H1 (cell line): Measurements from ENCODE around the gene HOXB3. TPM values are rescaled to one million over a fixed set of nuclear protein-coding genes. Genes with fewer than 3 reads are reported as not detected.

ENCODE experiments used
- CTCF ChIA-PET: fragments of 300-600 bp; sonication (Branson Sonifier 250); formaldehyde crosslinking; loops from one replicate; lab custom pipeline; 2021; ENCODE audit not compliant: partially characterized antibody; lab: Charles Lee
- POLR2A ChIA-PET: fragments of 300-600 bp; sonication (Branson Sonifier 250); formaldehyde crosslinking; loops from one replicate; lab custom pipeline; 2021; ENCODE audit warnings: inconsistent platforms; ENCODE audit not compliant: partially characterized antibody; lab: Charles Lee
- DNase-seq, 2 experiments: peaks; one replicate each; pipeline versions ENCODE4 v3.0.0 to v3.0.0-alpha.2; 2010 to 2022; ENCODE audit warnings: low spot score in 2 of 2, low read depth in 1 of 2, mixed read lengths in 1 of 2
- FAIRE-seq: peaks from 2 replicates; lab custom pipeline; 2011; peaks lifted over from hg19 to GRCh38; lab: Jason Lieb, UNC
- H2AFZ ChIP-seq: 2 replicates; pipeline ENCODE4 v1.8.1; 2012; ENCODE audit warnings: low read length, inconsistent platforms
- H2AK5ac ChIP-seq: 2 replicates; pipeline ENCODE4 v1.6.1; 2013; ENCODE audit warnings: low read depth, low read length
- H2BK120ac ChIP-seq: replicated peaks from 2 replicates; pipeline ENCODE3; 2013; ENCODE audit warnings: low read depth, low read length, inconsistent platforms
- H2BK12ac ChIP-seq: 2 replicates; pipeline ENCODE4 v1.6.1; 2013; ENCODE audit warnings: low read depth, low read length
- H2BK15ac ChIP-seq: 2 replicates; pipeline ENCODE4 v1.6.1; 2013; ENCODE audit warnings: low read length
- H2BK20ac ChIP-seq: 2 replicates; pipeline ENCODE4 v1.6.1; 2013; ENCODE audit warnings: low read length
- H2BK5ac ChIP-seq: 2 replicates; pipeline ENCODE4 v1.6.1; 2013; ENCODE audit warnings: low read depth, low read length
- H3K14ac ChIP-seq: 2 replicates; pipeline ENCODE4 v1.6.1; 2013; ENCODE audit warnings: inconsistent platforms; ENCODE audit not compliant: insufficient read length
- H3K18ac ChIP-seq: 2 replicates; pipeline ENCODE4 v1.6.1; 2013; ENCODE audit warnings: low read length; ENCODE audit errors: extremely low read depth
- H3K23ac ChIP-seq: 2 replicates; pipeline ENCODE4 v1.6.1; 2013; ENCODE audit warnings: inconsistent platforms; ENCODE audit not compliant: insufficient read length
- H3K23me2 ChIP-seq: 2 replicates; pipeline ENCODE4 v1.6.1; 2013; ENCODE audit warnings: low read depth, low read length
- H3K27ac ChIP-seq: 2 replicates; pipeline ENCODE4 v1.6.1; 2011; ENCODE audit warnings: low read depth, low read length, inconsistent platforms
- H3K27me3 ChIP-seq, 4 experiments: replicated peaks in 1 of 4; 1 replicate in 1 of 4; 2 replicates in 3 of 4; pipeline versions ENCODE4 v1.6.1 to v1.8.1; 2011 to 2013; ENCODE audit warnings: low read length in 3 of 4, mild to moderate bottlenecking in 3 of 4, inconsistent platforms in 2 of 4, mixed read lengths in 2 of 4, moderate library complexity in 1 of 4; ENCODE audit not compliant: control insufficient read depth in 3 of 4, insufficient read depth in 3 of 4; ENCODE audit errors: extremely low read depth in 1 of 4
- H3K36me3 ChIP-seq, 4 experiments: 2 replicates each; pipeline versions ENCODE4 v1.6.1 to v1.8.1; 2011 to 2013; ENCODE audit warnings: mild to moderate bottlenecking in 4 of 4, low read length in 3 of 4, moderate library complexity in 2 of 4, control low read depth in 1 of 4, inconsistent platforms in 1 of 4; ENCODE audit not compliant: insufficient read depth in 4 of 4, control insufficient read depth in 2 of 4
- H3K4ac ChIP-seq: replicated peaks from 2 replicates; pipeline ENCODE3; 2013; ENCODE audit warnings: low read length, low read depth, mixed read lengths, inconsistent platforms; ENCODE audit not compliant: insufficient read length
- H3K4me1 ChIP-seq, 4 experiments: replicated peaks in 1 of 4; 1 replicate in 1 of 4; 2 replicates in 3 of 4; pipeline versions ENCODE4 v1.6.1 to v1.8.1; 2011 to 2013; ENCODE audit warnings: low read length in 3 of 4, inconsistent platforms in 2 of 4, mixed read lengths in 1 of 4; ENCODE audit not compliant: insufficient read depth in 4 of 4, control insufficient read depth in 3 of 4
- H3K4me2 ChIP-seq, 2 experiments: 2 replicates each; pipeline versions ENCODE4 v1.6.1 to v1.8.1; 2011 to 2013; ENCODE audit warnings: low read depth in 2 of 2, low read length in 2 of 2, control low read depth in 1 of 2, inconsistent platforms in 1 of 2, mild to moderate bottlenecking in 1 of 2; ENCODE audit not compliant: insufficient read depth in 1 of 2
- H3K4me3 ChIP-seq, 4 experiments: fragments of 200-600, 300-600 bp in 1 of 4; sonication (generic), shearing (Covaris generic), sonication (Bioruptor Twin) in 1 of 4; 2 replicates each; pipeline versions ENCODE4 v1.5.1 to v1.8.1; 2011 to 2016; ENCODE audit warnings: low read length in 4 of 4, low read depth in 3 of 4, control low read depth in 2 of 4, inconsistent platforms in 2 of 4, mild to moderate bottlenecking in 2 of 4, mixed read lengths in 1 of 4, moderate library complexity in 1 of 4; ENCODE audit not compliant: insufficient read depth in 2 of 4; ENCODE audit errors: extremely low read depth in 1 of 4
- H3K56ac ChIP-seq: replicated peaks from 2 replicates; pipeline ENCODE3; 2013; ENCODE audit warnings: low read depth, mild to moderate bottlenecking, mixed read lengths, low read length, inconsistent platforms; ENCODE audit not compliant: insufficient read length
- H3K79me1 ChIP-seq: 2 replicates; pipeline ENCODE4 v1.6.1; 2013; ENCODE audit warnings: low read depth, low read length, control low read depth
- H3K79me2 ChIP-seq, 2 experiments: 2 replicates each; pipeline versions ENCODE4 v1.6.1 to v1.8.1; 2012 to 2013; ENCODE audit warnings: low read length in 2 of 2, mild to moderate bottlenecking in 2 of 2, inconsistent platforms in 1 of 2; ENCODE audit not compliant: insufficient read depth in 2 of 2, control insufficient read depth in 1 of 2
- H3K9ac ChIP-seq, 4 experiments: replicated peaks in 1 of 4; 1 replicate in 1 of 4; 2 replicates in 3 of 4; pipeline versions ENCODE4 v1.6.1 to v1.8.1; 2011 to 2013; ENCODE audit warnings: low read depth in 3 of 4, low read length in 3 of 4, control low read depth in 2 of 4, mild to moderate bottlenecking in 2 of 4, moderate library complexity in 2 of 4, inconsistent platforms in 1 of 4; ENCODE audit errors: extremely low read depth in 1 of 4
- H3K9me3 ChIP-seq, 2 experiments: 2 replicates each; pipeline versions ENCODE4 v1.6.1 to v1.8.1; 2012 to 2013; ENCODE audit warnings: mild to moderate bottlenecking in 2 of 2, moderate library complexity in 2 of 2, control low read depth in 1 of 2, inconsistent platforms in 1 of 2, low read depth in 1 of 2, low read length in 1 of 2, mixed read lengths in 1 of 2; ENCODE audit not compliant: insufficient read depth in 2 of 2
- H4K20me1 ChIP-seq, 2 experiments: replicated peaks in 1 of 2; 2 replicates each; pipeline versions ENCODE3 to v1.8.1; 2011 to 2013; ENCODE audit warnings: inconsistent platforms in 2 of 2, low read length in 2 of 2, mild to moderate bottlenecking in 1 of 2; ENCODE audit not compliant: insufficient read depth in 2 of 2, control insufficient read depth in 1 of 2
- H4K5ac ChIP-seq: 2 replicates; pipeline ENCODE4 v1.6.1; 2013; ENCODE audit warnings: low read length, low read depth, mixed read lengths, inconsistent platforms; ENCODE audit not compliant: insufficient read length
- H4K8ac ChIP-seq: 2 replicates; pipeline ENCODE4 v1.8.0; 2013; ENCODE audit warnings: mild to moderate bottlenecking, moderate library complexity, low read length, inconsistent platforms; ENCODE audit not compliant: insufficient read depth; ENCODE audit errors: extremely low read depth
- H4K91ac ChIP-seq: replicated peaks from 2 replicates; pipeline ENCODE3; 2013; ENCODE audit warnings: low read length, mixed read lengths, inconsistent platforms; ENCODE audit not compliant: insufficient read length
- CBX5 ChIP-seq: fragments of 300-800, 300-1000 bp; sonication (generic); IDR thresholded peaks from 2 replicates; pipeline ENCODE4 v1.7.1; 2016; ENCODE audit warnings: antibody characterized with exemption, low read length, low read depth
- CBX8 ChIP-seq: fragments of 300-800, 300-1000 bp; sonication (generic); IDR thresholded peaks from 2 replicates; pipeline ENCODE4 v1.7.1; 2016; ENCODE audit warnings: low read depth, low read length, borderline replicate concordance
- RNF2 ChIP-seq: fragments of 200-900, 300-1000 bp; sonication (generic); IDR thresholded peaks from 2 replicates; pipeline ENCODE4 v1.7.1; 2016; ENCODE audit warnings: borderline replicate concordance, low read depth, mild to moderate bottlenecking, antibody characterized with exemption, low read length; ENCODE audit not compliant: poor library complexity, severe bottlenecking; ENCODE audit errors: missing control alignments
- WGBS, 2 experiments: shearing (Covaris generic) in 1 of 2; methylation state at CpG; one replicate each; pipeline versions ENCODE4 v1.1.6 to v1.1.7; 2013 to 2015; ENCODE audit warnings: low lambda C conversion rate in 2 of 2, mixed read lengths in 2 of 2, inconsistent platforms in 1 of 2, low coverage in 1 of 2, missing lambda C conversion rate in 1 of 2; ENCODE audit not compliant: insufficient replicate concordance in 2 of 2, insufficient coverage in 1 of 2, insufficient read length in 1 of 2; ENCODE audit errors: extremely low coverage in 1 of 2, missing lambda C conversion rate in 1 of 2; 5-methylcytosine and 5-hydroxymethylcytosine counted together
- polyA plus RNA-seq, 7 experiments: library from polyadenylated mRNA; depleted of rRNA in 3 of 7; stranded (reverse) in 5 of 7; unstranded in 2 of 7; fragments of >200 nt in 5 of 7; fragments of 200-250 nt in 2 of 7; gene quantifications; 1 replicate in 5 of 7; 2 replicates in 1 of 7; 4 replicates in 1 of 7; pipeline versions ENCODE4 v1.2.1 to v1.2.3, GENCODE V29; 2011 to 2013; ENCODE audit warnings: missing spikeins in 2 of 7, mixed read lengths in 2 of 7
- total RNA-seq: library from RNA; stranded (reverse); fragmentation: NEBNext Ultra II Directional; extraction: Animal tissue kit (Norgen Biotek cat#: 25700); gene quantifications from 2 replicates; pipeline ENCODE4 v1.2.1, GENCODE V29; 2021
- TF ChIP-seq, protein P1 (sequence below), 3 experiments: IDR thresholded peaks; 1 replicate in 2 of 3; 2 replicates in 1 of 3; pipeline versions ENCODE4 v1.5.1 to v1.6.1; 2011; ENCODE audit warnings: low read length in 3 of 3, mild to moderate bottlenecking in 3 of 3, inconsistent platforms in 2 of 3, low read depth in 1 of 3, moderate library complexity in 1 of 3; ENCODE audit not compliant: insufficient read depth in 1 of 3; ENCODE audit errors: control extremely low read depth in 1 of 3

Gene HOXB3
- total and polyA plus RNA-seq, 2 of the 8 experiments (the other 6 are each of a cell fraction or from before 2014, with no cell fraction given), result not detected

- Histone ChIP-seq H2AFZ (no peak overlapping the region), H3K36me3 (peaks cover 0 to 5% (median 0%) of the 10 kb centered on the region in 4 experiments; a peak in 1 of 8 replicates), H4K5ac (no peak overlapping the region), H3K27me3 (peaks cover 99 to 100% (median 100%) of the 10 kb centered on the region in 4 experiments), H3K56ac (no peak overlapping the region), H3K27ac (no peak overlapping the region), H2BK20ac (no peak overlapping the region), H3K79me2 (no peaks in the 10 kb centered on the region), H2BK120ac (no peak overlapping the region), H3K9me3 (no peaks in the 10 kb centered on the region), H4K8ac (no peak overlapping the region), H3K4me3 (no peak overlapping the region), H3K23ac (no peak overlapping the region), H2BK5ac (no peak overlapping the region), H4K91ac (no peak overlapping the region), H3K9ac (no peak overlapping the region), H3K23me2 (peaks cover 4% of the 10 kb centered on the region; the same call in 1 of the 2 replicates), H3K4me1 (peaks cover 0 to 8% (median 3%) of the 10 kb centered on the region in 4 experiments; a peak in 5 of 7 replicates), H3K4me2 (no peak overlapping the region), H3K79me1 (no peaks in the 10 kb centered on the region), H4K20me1 (peaks cover 6 to 37% of the 10 kb centered on the region in 2 experiments), H2AK5ac (no peak overlapping the region), H3K4ac (no peak overlapping the region), H3K18ac (no peak overlapping the region), H2BK15ac (no peak overlapping the region), H3K14ac (no peak overlapping the region), H2BK12ac (no peak overlapping the region)
- 34% methylated on average over 15 of the region's 15 CpGs; no CpG with 5 or more reads in 1 of the 2 experiments for whole genome bisulfite sequencing, 2 experiments
- FAIRE-seq (no peak), DNase-seq (no peak)
- POLR2A ChIA-PET, result interaction anchor here (1.6 kb wide), 1 partner anchor 19 kb away, joined by 4 read pairs; no protein-coding TSS in a partner anchor
- CTCF ChIA-PET, result interaction anchor here (0.6 to 3.4 kb wide), 11 partner anchors 13 to 396 kb away, joined by 3 to 14 read pairs (median 3); partner anchors contain the start of genes HOXB5 and HOXB8
- TF ChIP-seq, protein P1, sequence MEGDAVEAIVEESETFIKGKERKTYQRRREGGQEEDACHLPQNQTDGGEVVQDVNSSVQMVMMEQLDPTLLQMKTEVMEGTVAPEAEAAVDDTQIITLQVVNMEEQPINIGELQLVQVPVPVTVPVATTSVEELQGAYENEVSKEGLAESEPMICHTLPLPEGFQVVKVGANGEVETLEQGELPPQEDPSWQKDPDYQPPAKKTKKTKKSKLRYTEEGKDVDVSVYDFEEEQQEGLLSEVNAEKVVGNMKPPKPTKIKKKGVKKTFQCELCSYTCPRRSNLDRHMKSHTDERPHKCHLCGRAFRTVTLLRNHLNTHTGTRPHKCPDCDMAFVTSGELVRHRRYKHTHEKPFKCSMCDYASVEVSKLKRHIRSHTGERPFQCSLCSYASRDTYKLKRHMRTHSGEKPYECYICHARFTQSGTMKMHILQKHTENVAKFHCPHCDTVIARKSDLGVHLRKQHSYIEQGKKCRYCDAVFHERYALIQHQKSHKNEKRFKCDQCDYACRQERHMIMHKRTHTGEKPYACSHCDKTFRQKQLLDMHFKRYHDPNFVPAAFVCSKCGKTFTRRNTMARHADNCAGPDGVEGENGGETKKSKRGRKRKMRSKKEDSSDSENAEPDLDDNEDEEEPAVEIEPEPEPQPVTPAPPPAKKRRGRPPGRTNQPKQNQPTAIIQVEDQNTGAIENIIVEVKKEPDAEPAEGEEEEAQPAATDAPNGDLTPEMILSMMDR (IDR thresholded peaks at IDR 0.05; ENCODE audit: control extremely low read depth in 1 of 3, insufficient read depth in 1 of 3, low read depth in 1 of 3, low read length in 3 of 3), result peak; percentile 10 to 43 (median 36); a peak in 3 of 4 replicates
- TF ChIP-seq CBX5, result no peak
- 0 out of 2 replicates have a peak, but pooled peaks have one; percentile 63 for TF ChIP-seq CBX8
- TF ChIP-seq RNF2, result peak; percentile 62
These were observed 27.9 kb downstream of the HOXB3 start for GRCh38 chr17:48561884-48562810.
